Measurements from ENCODE around the gene FAM110A.

FAM110A gene

DNA sequence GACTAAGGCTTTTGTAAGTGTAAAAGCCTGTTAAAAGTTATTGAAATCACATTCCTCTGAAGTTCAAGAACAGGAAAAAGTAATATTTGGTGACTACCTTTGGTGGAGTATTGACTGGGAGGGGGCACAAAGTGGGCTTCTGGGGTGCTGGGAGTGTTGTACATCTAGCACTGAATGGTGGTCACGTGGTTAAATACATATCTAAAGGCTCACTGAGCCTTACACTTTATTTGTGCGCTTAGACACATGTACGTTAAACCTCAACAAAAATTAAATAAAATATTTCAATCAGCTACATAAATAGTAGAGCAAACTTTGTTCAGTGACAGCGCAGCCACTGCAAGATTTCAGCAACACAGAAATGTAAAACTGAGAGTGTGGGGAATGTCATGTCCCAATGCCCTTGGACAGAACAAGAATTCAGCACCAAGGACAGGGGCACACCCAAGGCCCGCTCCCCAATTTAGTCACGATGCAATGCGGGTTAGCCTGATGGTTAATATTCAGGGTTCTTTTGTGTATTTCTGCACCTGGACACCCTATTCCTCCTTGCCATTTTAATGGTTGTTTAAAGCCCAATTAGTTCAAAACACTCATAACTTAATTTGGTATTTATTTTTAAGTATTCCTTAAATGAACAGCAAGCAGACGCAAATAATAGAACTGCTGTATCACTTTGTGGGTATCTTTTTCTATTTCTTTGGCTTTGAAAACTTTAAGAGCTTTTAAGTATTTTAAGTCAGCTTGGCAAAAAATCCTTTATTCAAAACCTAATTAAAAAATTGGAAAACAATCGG is 45.2 kb downstream of the FAM110A start:
- no peak overlapping the region for H3K4me3 ChIP-seq (ENCODE audit: low read depth in 1 of 2, low read length in 2 of 2)
- no peaks in the 10 kb centered on the region for H3K4me1 ChIP-seq (ENCODE audit: control insufficient read depth in 1 of 2, insufficient read depth in 2 of 2, low read length in 2 of 2)
- H3K36me3 ChIP-seq (ENCODE audit: control insufficient read depth in 1 of 2, insufficient read depth in 2 of 2, low read length in 2 of 2), result no peaks in the 10 kb centered on the region
- no peaks in the 10 kb centered on the region for H3K9me3 ChIP-seq (ENCODE audit: control insufficient read depth in 1 of 2, low read length in 2 of 2)
- no peak overlapping the region for H3K27ac ChIP-seq (ENCODE audit: low read length)
- no peaks in the 10 kb centered on the region for H3K27me3 ChIP-seq (ENCODE audit: low read depth, low read length)

DNA sequence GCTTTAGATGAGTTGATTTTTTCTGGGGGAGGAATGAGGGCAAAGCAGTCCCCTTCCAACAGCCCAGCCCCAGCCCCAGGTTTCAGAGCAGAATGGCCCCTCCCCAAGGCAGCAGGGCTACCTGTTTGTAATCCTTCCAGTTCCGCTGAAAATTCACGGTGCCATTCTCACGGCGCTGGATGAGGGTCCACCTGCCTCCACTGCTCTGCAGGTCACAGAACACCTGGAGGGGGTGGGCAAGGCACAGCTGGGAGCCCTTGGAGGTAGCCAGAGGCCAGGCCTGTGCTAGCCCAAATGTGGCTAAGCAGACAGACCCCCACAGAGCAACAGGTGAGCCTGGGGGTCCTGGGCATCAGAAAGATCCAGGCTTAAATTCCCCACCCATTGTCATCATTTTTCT is 46.1 kb downstream of the FAM110A start:
- H3K27me3 ChIP-seq (ENCODE audit: low read depth, low read length), result no peaks in the 10 kb centered on the region
- no peak overlapping the region for H3K4me3 ChIP-seq (ENCODE audit: low read depth in 1 of 2, low read length in 2 of 2)
- no peaks in the 10 kb centered on the region for H3K36me3 ChIP-seq (ENCODE audit: control insufficient read depth in 1 of 2, insufficient read depth in 2 of 2, low read length in 2 of 2)
- H3K27ac ChIP-seq (ENCODE audit: low read length), result no peak overlapping the region
- H3K9me3 ChIP-seq (ENCODE audit: control insufficient read depth in 1 of 2, low read length in 2 of 2), result no peaks in the 10 kb centered on the region
- H3K4me1 ChIP-seq (ENCODE audit: control insufficient read depth in 1 of 2, insufficient read depth in 2 of 2, low read length in 2 of 2), result no peaks in the 10 kb centered on the region

- no peaks in the 10 kb centered on the region for H3K27me3 ChIP-seq (ENCODE audit: low read depth, low read length)
- H3K4me3 ChIP-seq (ENCODE audit: low read depth in 1 of 2, low read length in 2 of 2), result no peak overlapping the region
- H3K4me1 ChIP-seq (ENCODE audit: control insufficient read depth in 1 of 2, insufficient read depth in 2 of 2, low read length in 2 of 2), result no peaks in the 10 kb centered on the region
- H3K27ac ChIP-seq (ENCODE audit: low read length), result no peak overlapping the region
- H3K9me3 ChIP-seq (ENCODE audit: control insufficient read depth in 1 of 2, low read length in 2 of 2), result no peaks in the 10 kb centered on the region
- no peaks in the 10 kb centered on the region for H3K36me3 ChIP-seq (ENCODE audit: control insufficient read depth in 1 of 2, insufficient read depth in 2 of 2, low read length in 2 of 2)
Observed at GRCh38 chr20:881051-881782, 47.7 kb downstream of the FAM110A start.

DNA sequence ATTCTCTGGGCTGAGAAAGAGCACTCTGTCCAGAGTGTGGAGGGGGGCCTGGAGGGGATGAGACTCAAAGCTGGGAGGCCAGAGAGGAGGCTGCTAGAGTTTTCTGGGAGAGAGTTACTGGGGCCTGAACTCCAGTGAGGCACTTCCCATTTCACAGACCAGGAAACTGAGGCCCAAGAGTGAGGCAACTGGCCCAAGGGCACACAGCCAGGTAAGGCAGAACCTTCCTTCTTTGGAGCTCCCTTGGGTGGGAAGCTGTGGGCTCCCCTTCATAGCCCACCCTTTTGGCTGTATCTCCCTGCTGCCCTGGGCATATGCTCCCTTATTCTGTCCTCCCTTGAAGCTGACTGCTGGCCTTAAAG is 48.2 kb downstream of the FAM110A start:
- no peaks in the 10 kb centered on the region for H3K4me1 ChIP-seq (ENCODE audit: control insufficient read depth in 1 of 2, insufficient read depth in 2 of 2, low read length in 2 of 2)
- no peaks in the 10 kb centered on the region for H3K9me3 ChIP-seq (ENCODE audit: control insufficient read depth in 1 of 2, low read length in 2 of 2)
- H3K27ac ChIP-seq (ENCODE audit: low read length), result no peak overlapping the region
- H3K36me3 ChIP-seq (ENCODE audit: control insufficient read depth in 1 of 2, insufficient read depth in 2 of 2, low read length in 2 of 2), result no peaks in the 10 kb centered on the region
- no peak overlapping the region for H3K4me3 ChIP-seq (ENCODE audit: low read depth in 1 of 2, low read length in 2 of 2)
- H3K27me3 ChIP-seq (ENCODE audit: low read depth, low read length), result no peaks in the 10 kb centered on the region

DNA sequence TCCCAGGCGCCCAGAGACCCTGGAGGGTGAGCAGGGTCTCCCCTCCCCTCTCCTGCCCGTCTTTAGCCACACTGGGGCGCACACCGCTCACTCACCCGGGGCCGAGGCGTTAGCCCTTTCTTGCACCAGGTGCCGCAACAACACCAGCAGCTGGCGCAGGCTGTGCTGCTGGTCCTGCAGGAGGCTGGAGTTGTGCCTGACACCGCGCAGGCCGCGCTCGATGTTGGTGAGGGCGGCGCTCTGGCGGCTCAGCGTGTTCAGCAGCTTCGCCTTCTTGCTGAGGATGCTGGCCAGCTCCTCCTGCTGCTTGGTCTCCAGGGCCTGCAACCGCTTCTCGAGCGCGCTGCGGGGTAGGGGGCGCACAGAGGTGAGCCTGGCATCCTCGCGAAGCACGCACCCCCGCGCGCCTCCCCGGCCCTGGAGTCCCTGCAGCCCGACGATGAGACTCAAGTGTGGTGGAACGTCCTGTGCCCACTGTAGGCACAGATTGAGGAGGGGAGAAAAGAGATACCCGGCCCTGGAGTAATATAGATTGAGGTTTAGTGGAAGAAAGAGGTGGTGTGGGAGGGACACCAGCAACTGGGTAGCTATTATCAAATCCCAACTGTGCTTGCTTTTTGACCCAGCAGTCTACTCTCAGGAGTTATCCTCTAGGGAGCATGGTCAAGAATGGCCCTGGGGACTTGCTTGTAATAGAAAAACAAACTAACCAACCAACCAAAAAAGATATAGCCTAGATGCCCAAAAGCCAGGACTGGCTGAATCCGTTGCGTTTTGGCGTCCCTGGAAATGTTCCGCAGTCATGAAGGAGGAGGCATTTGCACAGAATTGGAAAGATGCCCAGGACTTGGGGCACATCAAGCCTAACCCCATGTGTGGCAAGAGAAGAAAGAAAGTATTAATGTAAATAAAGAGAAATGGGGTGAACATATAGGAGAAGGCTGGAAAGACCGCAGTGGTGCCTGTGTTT is 51.8 kb downstream of the FAM110A start:
- H3K9me3 ChIP-seq (ENCODE audit: control insufficient read depth in 1 of 2, low read length in 2 of 2), result no peaks in the 10 kb centered on the region
- no peaks in the 10 kb centered on the region for H3K27me3 ChIP-seq (ENCODE audit: low read depth, low read length)
- no peaks in the 10 kb centered on the region for H3K4me1 ChIP-seq (ENCODE audit: control insufficient read depth in 1 of 2, insufficient read depth in 2 of 2, low read length in 2 of 2)
- H3K36me3 ChIP-seq (ENCODE audit: control insufficient read depth in 1 of 2, insufficient read depth in 2 of 2, low read length in 2 of 2), result no peaks in the 10 kb centered on the region
- no peak overlapping the region for H3K4me3 ChIP-seq (ENCODE audit: low read depth in 1 of 2, low read length in 2 of 2)
- H3K27ac ChIP-seq (ENCODE audit: low read length), result no peak overlapping the region

DNA sequence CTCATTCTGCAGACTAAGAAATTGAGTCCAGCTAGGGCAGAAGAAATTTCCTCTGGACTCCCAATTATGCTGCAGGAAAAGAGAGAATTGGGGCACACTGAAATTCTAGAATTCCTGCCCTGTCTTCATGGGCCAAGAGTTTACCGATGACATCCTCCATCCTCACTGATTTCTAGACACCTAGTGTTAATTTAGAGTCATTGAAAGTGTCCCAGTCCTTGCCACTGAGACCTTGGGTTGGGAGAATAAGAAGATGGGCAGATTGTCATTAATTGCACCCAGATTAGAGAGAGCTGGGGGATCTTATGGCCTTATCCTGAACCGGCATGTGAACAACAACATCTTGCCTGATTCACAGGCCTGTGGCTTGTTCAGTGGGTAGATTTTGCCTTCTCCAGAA is 53.6 kb downstream of the FAM110A start:
- Histone ChIP-seq H3K4me1 (ENCODE audit: control insufficient read depth in 1 of 2, insufficient read depth in 2 of 2, low read length in 2 of 2) (peaks cover 0 to 12% of the 10 kb centered on the region in 2 donors), H3K4me3 (ENCODE audit: low read depth in 1 of 2, low read length in 2 of 2) (no peak overlapping the region), H3K9me3 (ENCODE audit: control insufficient read depth in 1 of 2, low read length in 2 of 2) (no peaks in the 10 kb centered on the region), H3K27ac (ENCODE audit: low read length) (no peak overlapping the region), H3K36me3 (ENCODE audit: control insufficient read depth in 1 of 2, insufficient read depth in 2 of 2, low read length in 2 of 2) (no peaks in the 10 kb centered on the region), H3K27me3 (ENCODE audit: low read depth, low read length) (no peaks in the 10 kb centered on the region)

- H3K4me3 ChIP-seq (ENCODE audit: low read depth in 1 of 2, low read length in 2 of 2), result no peak overlapping the region
- no peaks in the 10 kb centered on the region for H3K9me3 ChIP-seq (ENCODE audit: control insufficient read depth in 1 of 2, low read length in 2 of 2)
- H3K27ac ChIP-seq (ENCODE audit: low read length), result no peak overlapping the region
- no peaks in the 10 kb centered on the region for H3K27me3 ChIP-seq (ENCODE audit: low read depth, low read length)
- H3K36me3 ChIP-seq (ENCODE audit: control insufficient read depth in 1 of 2, insufficient read depth in 2 of 2, low read length in 2 of 2), result no peaks in the 10 kb centered on the region
- peaks cover 0 to 12% of the 10 kb centered on the region in 2 donors for H3K4me1 ChIP-seq (ENCODE audit: control insufficient read depth in 1 of 2, insufficient read depth in 2 of 2, low read length in 2 of 2)
Observed at GRCh38 chr20:888057-888456, 54.5 kb downstream of the FAM110A start.

GRCh38 chr20:889106-889505 is 55.6 kb downstream of the FAM110A start:
- no peaks in the 10 kb centered on the region for H3K27me3 ChIP-seq (ENCODE audit: low read depth, low read length)
- H3K9me3 ChIP-seq (ENCODE audit: control insufficient read depth in 1 of 2, low read length in 2 of 2), result no peaks in the 10 kb centered on the region
- no peak overlapping the region for H3K27ac ChIP-seq (ENCODE audit: low read length)
- H3K36me3 ChIP-seq (ENCODE audit: control insufficient read depth in 1 of 2, insufficient read depth in 2 of 2, low read length in 2 of 2), result no peaks in the 10 kb centered on the region
- H3K4me1 ChIP-seq (ENCODE audit: control insufficient read depth in 1 of 2, insufficient read depth in 2 of 2, low read length in 2 of 2), result peaks cover 0 to 12% of the 10 kb centered on the region in 2 donors
- no peak overlapping the region for H3K4me3 ChIP-seq (ENCODE audit: low read depth in 1 of 2, low read length in 2 of 2)

GRCh38 chr20:889932-890463 is 56.5 kb downstream of the FAM110A start:
- no peak overlapping the region for H3K4me3 ChIP-seq (ENCODE audit: low read depth in 1 of 2, low read length in 2 of 2)
- no peaks in the 10 kb centered on the region for H3K27me3 ChIP-seq (ENCODE audit: low read depth, low read length)
- H3K36me3 ChIP-seq (ENCODE audit: control insufficient read depth in 1 of 2, insufficient read depth in 2 of 2, low read length in 2 of 2), result no peaks in the 10 kb centered on the region
- peaks cover 0 to 12% of the 10 kb centered on the region in 2 donors for H3K4me1 ChIP-seq (ENCODE audit: control insufficient read depth in 1 of 2, insufficient read depth in 2 of 2, low read length in 2 of 2)
- no peak overlapping the region for H3K27ac ChIP-seq (ENCODE audit: low read length)
- no peaks in the 10 kb centered on the region for H3K9me3 ChIP-seq (ENCODE audit: control insufficient read depth in 1 of 2, low read length in 2 of 2)

- no peaks in the 10 kb centered on the region for H3K36me3 ChIP-seq (ENCODE audit: control insufficient read depth in 1 of 2, insufficient read depth in 2 of 2, low read length in 2 of 2)
- H3K4me1 ChIP-seq (ENCODE audit: control insufficient read depth in 1 of 2, insufficient read depth in 2 of 2, low read length in 2 of 2), result peaks cover 0 to 12% of the 10 kb centered on the region in 2 donors
- no peaks in the 10 kb centered on the region for H3K27me3 ChIP-seq (ENCODE audit: low read depth, low read length)
- H3K27ac ChIP-seq (ENCODE audit: low read length), result no peak overlapping the region
- no peaks in the 10 kb centered on the region for H3K9me3 ChIP-seq (ENCODE audit: control insufficient read depth in 1 of 2, low read length in 2 of 2)
- no peak overlapping the region for H3K4me3 ChIP-seq (ENCODE audit: low read depth in 1 of 2, low read length in 2 of 2)
Observed at GRCh38 chr20:890666-891057, 57.1 kb downstream of the FAM110A start.

Measured in muscle layer of duodenum (tissue), 2 donors.